KOPT-K1 (cell line): ENCODE measurements around the gene NT5DC4.

Experiments used
- H3K27ac ChIP-seq: fragments of 200-600 bp; sonication (generic); 2 replicates; pipeline ENCODE4 v1.5.1; 2016; ENCODE audit warnings: antibody characterized with exemption, mild to moderate bottlenecking, low read depth, low read length; ENCODE audit not compliant: poor library complexity, severe bottlenecking
- H3K36me3 ChIP-seq: fragments of 200-600 bp; sonication (generic); 2 replicates; pipeline ENCODE4 v1.5.1; 2017; ENCODE audit warnings: antibody characterized with exemption, mild to moderate bottlenecking, low read length, moderate library complexity; ENCODE audit not compliant: insufficient read depth
- H3K9me3 ChIP-seq: fragments of 200-600 bp; sonication (generic); 2 replicates; pipeline ENCODE4 v1.5.1; 2017; ENCODE audit warnings: antibody characterized with exemption, low read length, mild to moderate bottlenecking; ENCODE audit not compliant: insufficient read depth, poor library complexity, severe bottlenecking

The NT5DC4 gene

DNA sequence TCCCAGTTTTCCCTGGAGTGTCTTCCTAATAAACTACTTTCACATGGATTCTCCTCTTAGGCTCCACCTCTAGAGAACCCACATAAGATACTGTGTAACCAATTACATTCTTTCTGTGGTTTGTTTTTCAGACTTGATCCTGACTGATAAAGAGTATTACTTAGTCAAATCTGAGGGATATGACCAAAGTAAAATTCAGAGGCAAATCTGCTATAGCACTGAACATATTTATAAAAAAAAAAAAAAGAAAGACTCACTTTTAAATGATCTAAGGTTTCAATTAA is 29.7 kb downstream of the NT5DC4 start:
- Histone ChIP-seq H3K27ac (no peak overlapping the region), H3K36me3 (peaks cover 100% of the 10 kb centered on the region)

DNA sequence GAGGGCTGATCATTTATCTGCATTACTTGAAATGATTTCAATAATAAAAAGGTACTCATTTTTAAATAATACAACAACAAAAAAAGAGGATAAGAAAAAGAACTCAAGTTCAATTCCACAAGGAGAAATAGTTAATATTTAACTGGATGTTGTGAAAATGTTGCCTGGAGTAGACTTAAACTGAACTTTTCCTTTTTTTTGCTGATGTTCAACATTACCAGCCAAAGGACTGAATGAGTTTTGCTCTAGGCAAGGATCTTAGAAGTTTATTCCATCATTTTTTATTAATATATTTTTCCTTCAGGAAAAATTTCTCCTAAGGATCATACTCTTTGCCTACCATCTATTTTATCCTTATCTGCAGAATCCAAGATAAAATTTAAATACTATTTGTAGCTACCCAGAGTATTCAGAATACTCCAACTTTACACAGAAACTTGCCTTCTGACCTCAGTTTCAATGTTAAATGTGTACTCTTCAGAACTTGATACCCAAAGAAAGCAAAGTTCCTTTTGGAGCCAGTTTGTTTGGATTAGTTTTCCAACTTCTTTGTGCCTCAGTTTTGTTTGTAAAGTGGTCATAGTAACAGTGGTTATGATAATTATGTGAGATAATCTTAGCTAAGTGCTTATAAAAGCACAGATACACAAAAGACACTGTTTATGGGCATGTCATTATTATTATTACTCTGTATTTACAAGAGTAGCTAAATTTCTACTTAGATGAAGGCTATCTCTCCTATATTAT is 30.8 kb downstream of the NT5DC4 start:
- Histone ChIP-seq H3K36me3 (peaks cover 100% of the 10 kb centered on the region), H3K9me3 (no peaks in the 10 kb centered on the region), H3K27ac (no peak overlapping the region)

More for the DNA sequence above, 29.7 kb downstream of the NT5DC4 start:
- no peaks in the 10 kb centered on the region for H3K9me3 ChIP-seq

DNA sequence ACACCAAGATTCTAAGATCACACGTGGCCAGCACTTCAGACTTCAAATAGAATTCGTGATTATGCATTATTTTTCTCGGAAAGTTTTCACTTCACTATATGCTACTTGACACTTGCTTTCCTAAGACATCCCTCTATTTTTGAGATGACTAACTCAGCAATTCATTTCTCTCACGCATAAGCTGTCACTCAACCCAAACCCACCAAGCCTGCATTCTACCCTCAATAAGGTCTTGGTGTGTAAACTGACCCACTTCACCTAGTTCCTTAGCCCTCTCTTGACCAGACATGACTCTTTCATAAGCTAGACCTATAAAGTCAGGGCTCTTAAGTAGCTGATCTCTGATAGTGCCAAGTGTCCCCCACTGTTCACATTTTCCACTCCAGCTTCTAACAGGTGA is 31.8 kb downstream of the NT5DC4 start:
- H3K27ac ChIP-seq = no peak overlapping the region
- H3K9me3 ChIP-seq = no peaks in the 10 kb centered on the region
- H3K36me3 ChIP-seq = peaks cover 100% of the 10 kb centered on the region

DNA sequence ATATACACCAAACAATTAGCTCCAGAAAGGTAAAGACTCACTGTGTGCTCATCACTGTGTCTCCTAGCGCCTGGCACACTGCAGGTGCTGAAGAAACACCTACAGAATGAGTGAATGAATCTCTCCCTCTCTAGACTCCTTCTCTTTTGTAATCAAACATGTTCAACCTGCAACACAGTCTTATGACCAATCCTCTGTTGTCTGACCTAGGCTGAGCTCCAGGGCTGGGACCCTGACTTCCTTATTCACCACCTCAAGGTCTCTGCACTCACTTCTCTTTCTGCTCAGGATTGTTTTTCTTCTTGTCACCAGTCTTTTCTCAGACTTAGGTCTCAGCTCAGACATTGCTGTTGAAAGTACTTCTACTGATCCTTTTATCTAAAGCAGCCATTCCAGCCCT is 33.7 kb downstream of the NT5DC4 start:
- Histone ChIP-seq H3K27ac (no peak overlapping the region), H3K9me3 (no peaks in the 10 kb centered on the region), H3K36me3 (peaks cover 100% of the 10 kb centered on the region)

DNA sequence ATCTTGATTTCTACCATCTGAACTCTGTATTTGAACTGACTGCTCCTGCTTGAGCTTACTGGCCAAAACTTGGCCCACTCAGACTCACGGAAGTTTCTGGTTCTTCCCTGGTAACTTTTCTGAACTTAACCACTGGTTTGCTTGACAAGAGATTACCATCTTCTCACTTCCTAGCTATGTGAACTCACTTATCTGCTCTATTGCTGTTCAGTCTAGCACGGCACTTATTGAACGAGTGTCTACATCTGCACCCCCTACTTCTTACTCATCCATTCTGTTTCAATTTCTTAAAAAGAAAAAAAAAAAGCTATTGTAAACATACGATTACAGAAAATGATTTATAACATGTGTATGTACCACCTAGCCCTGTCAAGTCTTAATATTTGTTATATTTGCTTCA is 34.6 kb downstream of the NT5DC4 start:
- H3K36me3 ChIP-seq = peaks cover 100% of the 10 kb centered on the region
- no peaks in the 10 kb centered on the region for H3K9me3 ChIP-seq
- H3K27ac ChIP-seq = no peak overlapping the region

DNA sequence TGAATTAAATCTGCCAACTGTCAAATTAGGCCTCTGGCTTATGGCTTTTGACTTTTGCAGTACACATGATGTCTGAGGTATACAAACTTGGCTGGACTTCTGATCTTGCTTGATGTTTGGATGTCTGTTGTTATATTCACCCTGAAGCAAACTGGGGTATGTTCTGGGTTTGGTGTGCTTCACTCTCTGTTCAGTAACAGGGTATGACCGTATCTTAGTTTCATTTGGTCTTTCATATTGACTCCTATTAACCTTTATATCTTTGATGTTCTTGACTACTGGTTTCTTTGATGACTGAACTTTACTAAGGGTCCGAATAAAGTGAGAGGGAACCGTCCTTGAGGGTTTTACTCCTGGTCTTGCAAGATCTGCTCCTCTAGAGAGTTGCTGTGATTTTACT is 35.4 kb downstream of the NT5DC4 start:
- no peak overlapping the region for H3K27ac ChIP-seq
- peaks cover 100% of the 10 kb centered on the region for H3K36me3 ChIP-seq
- no peaks in the 10 kb centered on the region for H3K9me3 ChIP-seq

DNA sequence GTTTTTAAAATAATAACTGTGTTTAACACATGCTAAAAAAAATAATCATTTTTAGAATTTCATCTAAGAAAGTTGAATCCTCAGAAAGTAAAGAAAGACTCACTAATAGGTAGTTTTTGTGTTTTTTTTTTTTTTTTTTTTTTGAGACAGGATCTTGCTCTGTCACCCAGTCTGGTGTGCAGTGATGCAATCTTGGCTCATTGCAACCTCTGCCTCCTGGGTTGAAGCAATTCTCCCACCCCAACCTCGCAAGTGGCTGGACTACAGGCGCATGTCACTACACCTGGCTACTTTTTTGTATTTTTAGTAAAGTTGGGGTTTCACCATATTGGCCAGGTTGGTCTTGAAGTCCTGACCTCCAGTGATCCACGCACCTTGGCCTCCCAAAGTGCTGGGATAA is 36.4 kb downstream of the NT5DC4 start:
- Histone ChIP-seq H3K9me3 (no peaks in the 10 kb centered on the region), H3K36me3 (peaks cover 100% of the 10 kb centered on the region), H3K27ac (no peak overlapping the region)

DNA sequence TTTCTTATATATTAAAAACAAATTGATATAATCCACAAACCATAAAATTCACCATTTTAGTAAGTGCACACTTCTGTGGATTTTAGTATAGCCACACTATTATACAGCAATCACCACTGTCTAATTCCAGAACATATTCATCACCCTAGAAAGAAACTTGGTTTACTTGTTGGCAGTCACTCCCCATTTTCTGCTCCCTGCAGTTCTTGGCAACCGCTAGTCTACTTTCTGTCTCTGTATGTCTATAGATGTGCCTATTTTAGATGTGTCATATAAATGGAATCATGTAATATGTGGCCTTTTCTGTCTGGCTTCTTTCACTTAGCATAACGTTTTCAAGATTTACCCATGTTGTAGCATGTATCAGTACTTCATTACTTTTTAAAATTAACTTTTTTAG is 37.9 kb downstream of the NT5DC4 start:
- no peaks in the 10 kb centered on the region for H3K9me3 ChIP-seq
- H3K27ac ChIP-seq = no peak overlapping the region
- peaks cover 94% of the 10 kb centered on the region for H3K36me3 ChIP-seq

DNA sequence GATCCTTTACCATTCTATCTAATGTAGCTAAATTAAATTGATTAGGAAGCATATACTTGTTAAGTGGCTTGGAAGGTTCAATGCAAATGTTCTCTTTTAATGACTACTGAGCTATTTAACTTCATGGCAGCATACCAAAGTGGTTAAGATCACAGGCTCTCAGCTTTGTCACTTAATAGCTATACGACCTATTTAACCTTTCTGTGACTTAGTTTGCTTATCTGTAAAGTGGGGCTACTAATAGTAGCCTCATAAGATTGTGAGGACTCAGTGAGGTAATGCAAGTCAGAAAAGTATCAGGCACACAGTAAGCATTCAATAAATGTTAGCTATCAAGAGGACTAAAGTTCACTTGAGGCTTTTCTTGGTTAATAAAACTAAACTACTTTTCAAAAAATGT is 39.3 kb downstream of the NT5DC4 start:
- H3K9me3 ChIP-seq = no peaks in the 10 kb centered on the region
- H3K27ac ChIP-seq = no peak overlapping the region
- H3K36me3 ChIP-seq = peaks cover 80% of the 10 kb centered on the region

DNA sequence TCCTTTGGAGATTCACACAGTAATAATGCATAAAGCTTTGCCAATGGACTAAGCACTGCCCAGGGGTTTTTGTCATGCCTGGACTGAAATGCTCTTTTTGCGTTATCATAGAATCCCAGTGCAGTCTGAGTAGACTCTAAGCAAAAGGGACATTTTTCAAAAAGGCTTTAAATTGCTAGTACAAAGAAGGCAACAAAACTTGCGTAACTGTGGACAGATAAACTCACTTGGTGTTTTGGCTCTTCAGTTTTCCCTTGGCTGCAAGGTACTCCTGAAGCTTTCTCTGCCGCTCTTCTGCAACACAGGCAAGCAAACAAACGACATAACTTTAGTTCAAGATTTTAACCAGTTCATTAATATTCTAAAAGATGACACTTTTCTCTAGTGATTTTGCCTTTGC is 41.5 kb downstream of the NT5DC4 start:
- Histone ChIP-seq H3K9me3 (no peaks in the 10 kb centered on the region), H3K36me3 (peaks cover 59% of the 10 kb centered on the region), H3K27ac (no peak overlapping the region)

DNA sequence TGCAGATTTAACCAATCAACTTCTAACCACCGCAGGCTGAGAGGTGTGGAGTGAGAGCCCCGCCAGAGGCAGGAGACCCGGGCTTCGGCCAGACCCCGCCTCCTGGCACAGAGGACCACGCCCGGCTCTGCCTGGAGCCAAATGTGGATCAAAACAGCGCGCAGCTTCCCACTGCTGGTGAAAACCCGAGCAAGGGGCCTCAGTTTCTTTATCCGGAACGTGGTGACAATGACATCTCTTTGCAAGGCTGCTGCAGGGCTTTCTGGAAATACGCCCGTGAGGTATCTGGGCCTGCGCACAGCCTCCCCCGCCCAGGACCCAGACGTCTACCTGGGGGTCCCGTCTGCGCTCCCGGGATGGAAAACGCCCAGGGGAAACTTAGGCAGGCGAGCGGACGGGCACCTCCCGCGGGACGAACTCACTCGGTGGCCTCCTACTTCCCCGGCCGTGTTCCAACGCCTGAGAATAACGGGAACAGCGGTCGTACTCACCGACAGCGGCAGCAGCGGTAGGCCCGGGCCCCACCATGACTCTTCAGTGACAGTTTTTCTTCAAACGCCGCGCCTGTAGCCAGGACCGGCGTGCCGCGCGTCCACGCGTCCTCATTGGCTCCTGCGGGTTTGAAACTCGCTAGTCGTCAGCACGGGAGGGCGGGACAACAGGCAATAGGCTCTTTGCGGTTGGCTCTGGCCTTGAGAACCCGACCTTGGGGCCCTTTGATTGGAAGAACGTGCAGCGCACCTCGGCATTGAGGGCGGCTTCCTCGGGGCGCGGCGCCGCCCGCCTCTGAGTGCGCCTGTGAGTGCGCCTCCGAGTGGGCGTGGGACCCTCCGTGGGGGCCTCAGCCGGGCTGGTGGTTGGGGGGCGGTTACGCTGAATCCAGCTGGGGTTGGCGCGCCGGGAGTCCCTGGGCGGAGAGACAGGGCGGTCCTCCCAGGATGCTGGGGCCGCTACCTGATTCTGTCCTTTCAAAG is 43.5 kb downstream of the NT5DC4 start, which contains the start of gene CKAP2L:
CKAP2L (minus strand) TSS at position 539 of the 974 bp plus-strand sequence; CDS start at position 528, 11 bp downstream.
- Histone ChIP-seq H3K36me3 (peaks cover 38% of the 10 kb centered on the region), H3K9me3 (peaks cover 11% of the 10 kb centered on the region), H3K27ac (peak within 1 kb of the TSS; percentile 91)

DNA sequence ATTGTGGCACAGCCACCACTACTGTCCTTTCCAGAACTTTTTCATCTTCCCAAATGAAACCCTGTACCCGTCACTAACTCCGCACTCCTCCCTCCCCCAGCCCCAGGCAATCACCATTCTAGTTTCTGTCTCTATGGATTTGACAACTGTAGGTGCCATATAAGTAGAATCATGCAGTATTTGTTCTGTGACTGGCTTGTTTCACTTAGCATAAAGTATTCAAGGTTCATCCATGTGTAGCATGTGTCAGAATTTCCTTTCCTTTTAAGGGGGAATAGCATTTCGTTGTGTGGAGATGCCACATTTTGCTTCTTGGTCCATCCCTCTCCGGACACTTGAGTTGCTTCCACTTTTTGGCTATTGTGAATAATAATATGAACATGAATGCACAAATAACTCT is 44.4 kb downstream of the NT5DC4 start:
- H3K9me3 ChIP-seq = peaks cover 11% of the 10 kb centered on the region
- H3K36me3 ChIP-seq = peaks cover 29% of the 10 kb centered on the region
- H3K27ac ChIP-seq = peak overlapping the region; percentile 91

DNA sequence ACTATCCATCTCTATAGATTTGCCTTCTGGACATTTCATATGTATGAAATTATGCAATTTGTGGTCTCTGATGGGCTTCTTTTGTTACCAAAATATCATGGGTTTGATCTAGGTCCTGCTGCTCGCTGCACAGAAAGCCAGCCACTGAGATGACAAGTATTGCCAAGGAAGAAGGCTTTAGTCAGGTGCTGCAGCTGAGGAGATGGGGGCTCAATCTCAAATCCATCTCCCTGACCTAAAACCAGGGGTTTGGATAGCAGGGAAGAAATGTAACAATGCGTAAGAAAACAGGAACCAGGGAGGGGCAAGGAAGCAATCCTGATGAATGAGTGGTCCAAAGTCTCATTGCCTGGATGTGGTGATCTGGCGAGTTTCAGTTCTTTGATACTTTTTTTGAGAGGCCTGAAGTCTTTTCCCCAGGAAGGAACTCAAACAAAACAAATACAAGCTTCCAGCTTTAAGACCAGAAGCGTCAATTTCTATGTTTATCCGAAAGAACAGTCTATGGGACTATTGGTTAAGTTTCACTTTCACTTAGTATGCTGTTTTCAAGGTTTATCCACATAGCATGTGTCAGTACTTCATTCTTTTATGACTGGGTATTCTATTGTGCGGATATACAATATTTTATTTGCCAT is 47.0 kb downstream of the NT5DC4 start:
- H3K27ac ChIP-seq = no peak overlapping the region
- H3K9me3 ChIP-seq = peaks cover 11% of the 10 kb centered on the region

DNA sequence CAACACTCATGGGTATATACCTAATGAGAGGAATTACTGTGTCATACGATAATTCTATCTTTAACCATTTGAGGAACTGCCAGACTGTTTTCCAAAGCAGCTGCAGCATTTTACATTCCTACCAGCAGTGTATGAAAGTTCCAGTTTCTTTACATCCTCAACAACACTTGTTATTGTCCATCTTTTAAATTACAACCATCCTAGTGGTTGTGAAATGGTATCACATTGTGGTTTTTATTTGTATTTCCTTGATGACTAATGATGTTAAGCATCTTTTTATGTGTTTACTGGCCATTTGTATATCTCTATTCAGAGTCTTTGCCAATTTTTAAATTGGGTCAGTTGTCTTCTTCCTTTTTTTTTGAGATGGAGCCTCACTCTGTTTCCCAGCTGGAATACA is 47.6 kb downstream of the NT5DC4 start:
- Histone ChIP-seq H3K27ac (no peak overlapping the region), H3K9me3 (peaks cover 11% of the 10 kb centered on the region)

More for the DNA sequence above, 47.0 kb downstream of the NT5DC4 start:
- H3K36me3 ChIP-seq = peaks cover 3% of the 10 kb centered on the region

DNA sequence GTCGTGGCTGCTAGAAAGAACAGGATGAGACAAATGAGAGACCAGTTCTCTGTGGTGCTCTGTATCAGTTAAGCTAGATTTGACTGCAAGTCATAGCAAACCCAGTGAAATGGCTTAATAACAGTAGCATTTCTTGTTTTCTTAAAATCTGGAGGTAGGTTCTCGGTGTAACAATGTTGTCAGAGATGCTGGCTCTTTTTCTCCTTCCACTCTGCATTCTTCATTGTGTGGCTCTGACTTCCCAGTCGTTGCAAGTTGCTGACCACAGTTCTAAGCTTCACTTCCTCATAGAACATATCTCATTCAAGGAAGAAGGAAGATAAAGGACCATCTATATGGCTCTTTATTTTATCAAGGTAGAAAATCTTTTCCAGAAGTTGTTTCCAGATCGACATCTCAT is 51.5 kb downstream of the NT5DC4 start:
- H3K9me3 ChIP-seq = peaks cover 11% of the 10 kb centered on the region
- no peaks in the 10 kb centered on the region for H3K36me3 ChIP-seq
- no peak overlapping the region for H3K27ac ChIP-seq

More for the DNA sequence above, 47.6 kb downstream of the NT5DC4 start:
- H3K36me3 ChIP-seq = no peaks in the 10 kb centered on the region
